Neural progenitor cell (in vitro differentiated cells): ENCODE measurements around the gene RIPOR2. TPM values are rescaled to one million over a fixed set of nuclear protein-coding genes. Genes with fewer than 3 reads are reported as not detected.

Source experiments
- DNase-seq: peaks from one replicate; pipeline ENCODE4 v3.0.0-alpha.2; 2016; ENCODE audit warnings: low spot score
- H2AFZ ChIP-seq: fragments of 200-600 bp; sonication (generic); replicated peaks from 2 replicates; pipeline ENCODE4 v1.6.1; 2016; ENCODE audit warnings: antibody characterized with exemption
- H3F3A ChIP-seq: fragments of 200-600 bp; sonication (generic); 2 replicates; pipeline ENCODE4 v1.6.1; 2016; ENCODE audit warnings: antibody characterized with exemption, low read depth
- H3K27ac ChIP-seq: fragments of 200-600 bp; sonication (generic); 2 replicates; pipeline ENCODE4 v1.5.1; 2016; ENCODE audit warnings: mild to moderate bottlenecking
- H3K27me3 ChIP-seq: fragments of 200-600 bp; sonication (generic); 2 replicates; pipeline ENCODE4 v1.6.1; 2016; ENCODE audit warnings: mild to moderate bottlenecking, moderate library complexity
- H3K36me3 ChIP-seq: fragments of 200-600 bp; sonication (generic); 2 replicates; pipeline ENCODE4 v1.5.1; 2016
- H3K4me1 ChIP-seq: fragments of 200-600 bp; sonication (generic); 2 replicates; pipeline ENCODE4 v1.6.1; 2016; ENCODE audit warnings: mixed run types
- H3K4me2 ChIP-seq: fragments of 200-600 bp; sonication (generic); 2 replicates; pipeline ENCODE4 v1.6.1; 2016
- H3K4me3 ChIP-seq: fragments of 200-600 bp; sonication (generic); 2 replicates; pipeline ENCODE4 v1.5.1; 2016
- H3K79me2 ChIP-seq: fragments of 200-600 bp; sonication (generic); 2 replicates; pipeline ENCODE4 v1.6.1; 2016; ENCODE audit warnings: low read depth
- H3K9ac ChIP-seq: fragments of 200-600 bp; sonication (generic); 2 replicates; pipeline ENCODE4 v1.6.1; 2016
- H3K9me3 ChIP-seq: fragments of 200-600 bp; sonication (generic); 2 replicates; pipeline ENCODE4 v1.5.1; 2016; ENCODE audit warnings: low read depth
- H4K20me1 ChIP-seq: fragments of 200-600 bp; sonication (generic); 2 replicates; pipeline ENCODE4 v1.6.1; 2016; ENCODE audit warnings: low read depth
- H3K27ac Mint-ChIP-seq: 3 replicates; pipeline ENCODE4 v1.8.0; 2021; ENCODE audit warnings: mixed read lengths
- H3K27me3 Mint-ChIP-seq: 2 replicates; pipeline ENCODE4 v1.8.0; 2022; ENCODE audit warnings: low read depth, mild to moderate bottlenecking, inconsistent platforms, moderate library complexity, mixed read lengths; ENCODE audit not compliant: insufficient read depth
- H3K36me3 Mint-ChIP-seq: 3 replicates; pipeline ENCODE4 v1.8.0; 2021; ENCODE audit warnings: mixed read lengths
- H3K4me1 Mint-ChIP-seq: 3 replicates; pipeline ENCODE4 v1.8.0; 2021; ENCODE audit warnings: mixed read lengths
- H3K4me3 Mint-ChIP-seq: 3 replicates; pipeline ENCODE4 v1.8.0; 2021; ENCODE audit warnings: mild to moderate bottlenecking, moderate library complexity, mixed read lengths
- H3K9me3 Mint-ChIP-seq: 3 replicates; pipeline ENCODE4 v1.8.0; 2020; ENCODE audit warnings: mixed read lengths
- CTCF ChIP-seq: fragments of 200-600 bp; sonication (generic); IDR thresholded peaks from 2 replicates; pipeline ENCODE4 v1.5.1; 2017; ENCODE audit warnings: antibody characterized with exemption, mild to moderate bottlenecking
- EZH2 ChIP-seq: fragments of 200-600 bp; sonication (generic); IDR thresholded peaks from 2 replicates; pipeline ENCODE4 v1.6.1; 2017; ENCODE audit warnings: antibody characterized with exemption, mild to moderate bottlenecking, moderate library complexity
- EZH2phosphoT487 ChIP-seq: fragments of 200-600 bp; sonication (generic); IDR thresholded peaks from 2 replicates; pipeline ENCODE4 v1.6.1; 2017; ENCODE audit warnings: antibody characterized with exemption
- total RNA-seq: library from RNA; depleted of rRNA; stranded (reverse); fragments of >200 nt; gene quantifications from 2 replicates; pipeline ENCODE4 v1.2.3, GENCODE V29; 2015; ENCODE audit warnings: low replicate concordance

Gene RIPOR2
- total RNA-seq, 1 donor from 2014 or later, result 0.26 TPM

GRCh38 chr6:24943774-24944173, 8.0 kb upstream of the RIPOR2 start:
- H3K4me3 Mint-ChIP-seq, result no peak overlapping the region
- Histone ChIP-seq H3K27me3 (no peaks in the 10 kb centered on the region), H3K9me3 (peaks cover 16% of the 10 kb centered on the region), H3K79me2 (no peaks in the 10 kb centered on the region), H3K4me3 (no peak overlapping the region), H2AFZ (no peak overlapping the region), H3K36me3 (peaks cover 9% of the 10 kb centered on the region), H3F3A (peaks cover 18% of the 10 kb centered on the region), H3K9ac (no peak overlapping the region), H3K4me2 (peak overlapping the region; percentile 52), H4K20me1 (no peaks in the 10 kb centered on the region), H3K27ac (peak overlapping the region; percentile 53), H3K4me1 (peaks cover 9% of the 10 kb centered on the region)
- H3K27me3 Mint-ChIP-seq, result peaks cover 2% of the 10 kb centered on the region
- H3K9me3 Mint-ChIP-seq, result peaks cover 31% of the 10 kb centered on the region
- no peaks in the 10 kb centered on the region for H3K36me3 Mint-ChIP-seq
- no peak overlapping the region for H3K27ac Mint-ChIP-seq
- TF ChIP-seq EZH2phosphoT487 (peak; percentile 58), CTCF (no peak), EZH2 (no peak)
- H3K4me1 Mint-ChIP-seq, result peaks cover 4% of the 10 kb centered on the region
- peak; percentile 73 for DNase-seq

GRCh38 chr6:24940311-24940917, 4.7 kb upstream of the RIPOR2 start:
- peaks cover 21% of the 10 kb centered on the region for H3K9me3 Mint-ChIP-seq
- Histone ChIP-seq H3K36me3 (peaks cover 6% of the 10 kb centered on the region), H3K79me2 (no peaks in the 10 kb centered on the region), H3K4me1 (peaks cover 13% of the 10 kb centered on the region), H2AFZ (no peak overlapping the region), H3F3A (peaks cover 21% of the 10 kb centered on the region), H3K27me3 (no peaks in the 10 kb centered on the region), H3K4me2 (no peak overlapping the region), H3K9me3 (peaks cover 12% of the 10 kb centered on the region), H3K9ac (no peak overlapping the region), H3K27ac (no peak overlapping the region), H4K20me1 (no peaks in the 10 kb centered on the region), H3K4me3 (no peak overlapping the region)
- H3K4me3 Mint-ChIP-seq, result no peak overlapping the region
- H3K4me1 Mint-ChIP-seq, result peaks cover 21% of the 10 kb centered on the region
- H3K27ac Mint-ChIP-seq, result no peak overlapping the region
- DNase-seq, result no peak
- TF ChIP-seq EZH2 (no peak), EZH2phosphoT487 (no peak), CTCF (no peak)
- peaks cover 4% of the 10 kb centered on the region for H3K27me3 Mint-ChIP-seq
- no peaks in the 10 kb centered on the region for H3K36me3 Mint-ChIP-seq

GRCh38 chr6:24936641-24937317, 1.0 kb upstream of the RIPOR2 start:
- Histone ChIP-seq H3K27ac (no peak overlapping the region), H3K27me3 (no peaks in the 10 kb centered on the region), H3K36me3 (no peaks in the 10 kb centered on the region), H3K9me3 (no peaks in the 10 kb centered on the region), H3K4me3 (no peak overlapping the region), H3K9ac (no peak overlapping the region), H3K79me2 (no peaks in the 10 kb centered on the region), H3F3A (peaks cover 5% of the 10 kb centered on the region), H2AFZ (no peak overlapping the region), H4K20me1 (no peaks in the 10 kb centered on the region), H3K4me1 (peaks cover 18% of the 10 kb centered on the region), H3K4me2 (no peak overlapping the region)
- H3K27ac Mint-ChIP-seq, result no peak overlapping the region
- TF ChIP-seq EZH2 (no peak), CTCF (no peak), EZH2phosphoT487 (no peak)
- peaks cover 30% of the 10 kb centered on the region for H3K4me1 Mint-ChIP-seq
- no peaks in the 10 kb centered on the region for H3K36me3 Mint-ChIP-seq
- no peak overlapping the region for H3K4me3 Mint-ChIP-seq
- H3K9me3 Mint-ChIP-seq, result peaks cover 3% of the 10 kb centered on the region
- H3K27me3 Mint-ChIP-seq, result peaks cover 11% of the 10 kb centered on the region
- no peak for DNase-seq
